ENCODE results near the gene WHAMM. TPM values are rescaled to one million over a fixed set of nuclear protein-coding genes. Genes with fewer than 3 reads are reported as not detected.

Gene WHAMM
- total and polyA plus RNA-seq, 2 of the 4 experiments (the other 2 are of a cell fraction): 1.4 to 4.1 TPM

DNA sequence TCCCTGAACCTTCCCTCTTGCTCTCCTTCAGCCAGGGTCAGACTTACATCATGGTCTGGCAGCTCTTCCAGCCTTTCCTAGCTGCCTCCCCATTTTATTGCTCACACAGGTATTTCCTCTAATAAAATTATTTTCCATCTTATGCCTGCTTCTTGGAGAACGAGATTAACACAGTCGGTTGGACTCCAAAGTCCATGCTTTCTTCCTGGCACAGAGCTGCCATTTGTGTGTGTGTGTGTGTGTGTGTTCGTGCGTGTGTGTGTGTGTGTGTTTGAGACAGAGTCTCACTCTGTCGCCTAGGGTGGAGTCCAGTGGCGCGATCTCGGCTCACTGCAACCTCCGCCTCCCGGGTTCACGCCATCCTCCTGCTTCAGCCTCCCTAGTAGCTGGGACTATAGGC lies 19.1 kb upstream of the WHAMM start:
- no peak for TF ChIP-seq FOS (IDR thresholded peaks at IDR 0.05; ENCODE audit: low read depth, low read length)
- TF ChIP-seq, protein P1, sequence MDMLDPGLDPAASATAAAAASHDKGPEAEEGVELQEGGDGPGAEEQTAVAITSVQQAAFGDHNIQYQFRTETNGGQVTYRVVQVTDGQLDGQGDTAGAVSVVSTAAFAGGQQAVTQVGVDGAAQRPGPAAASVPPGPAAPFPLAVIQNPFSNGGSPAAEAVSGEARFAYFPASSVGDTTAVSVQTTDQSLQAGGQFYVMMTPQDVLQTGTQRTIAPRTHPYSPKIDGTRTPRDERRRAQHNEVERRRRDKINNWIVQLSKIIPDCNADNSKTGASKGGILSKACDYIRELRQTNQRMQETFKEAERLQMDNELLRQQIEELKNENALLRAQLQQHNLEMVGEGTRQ (IDR thresholded peaks at IDR 0.05; ENCODE audit: low read depth, low read length): no peak
- no peak for TF ChIP-seq RCOR1 (IDR thresholded peaks at IDR 0.05; ENCODE audit: insufficient replicate concordance, low read length)
- TF ChIP-seq, protein P2, sequence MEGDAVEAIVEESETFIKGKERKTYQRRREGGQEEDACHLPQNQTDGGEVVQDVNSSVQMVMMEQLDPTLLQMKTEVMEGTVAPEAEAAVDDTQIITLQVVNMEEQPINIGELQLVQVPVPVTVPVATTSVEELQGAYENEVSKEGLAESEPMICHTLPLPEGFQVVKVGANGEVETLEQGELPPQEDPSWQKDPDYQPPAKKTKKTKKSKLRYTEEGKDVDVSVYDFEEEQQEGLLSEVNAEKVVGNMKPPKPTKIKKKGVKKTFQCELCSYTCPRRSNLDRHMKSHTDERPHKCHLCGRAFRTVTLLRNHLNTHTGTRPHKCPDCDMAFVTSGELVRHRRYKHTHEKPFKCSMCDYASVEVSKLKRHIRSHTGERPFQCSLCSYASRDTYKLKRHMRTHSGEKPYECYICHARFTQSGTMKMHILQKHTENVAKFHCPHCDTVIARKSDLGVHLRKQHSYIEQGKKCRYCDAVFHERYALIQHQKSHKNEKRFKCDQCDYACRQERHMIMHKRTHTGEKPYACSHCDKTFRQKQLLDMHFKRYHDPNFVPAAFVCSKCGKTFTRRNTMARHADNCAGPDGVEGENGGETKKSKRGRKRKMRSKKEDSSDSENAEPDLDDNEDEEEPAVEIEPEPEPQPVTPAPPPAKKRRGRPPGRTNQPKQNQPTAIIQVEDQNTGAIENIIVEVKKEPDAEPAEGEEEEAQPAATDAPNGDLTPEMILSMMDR (conservative IDR thresholded peaks at IDR 0.05; ENCODE audit: low read depth, low read length): no peak
- TF ChIP-seq MAFK (IDR thresholded peaks at IDR 0.05; ENCODE audit: low read depth, low read length): no peak
- TF ChIP-seq POLR2A (IDR thresholded peaks at IDR 0.05; ENCODE audit: low read depth, low read length): no peak
- TF ChIP-seq RAD21 (IDR thresholded peaks at IDR 0.05; ENCODE audit: low read length): no peak
- no peak for TF ChIP-seq MAZ (IDR thresholded peaks at IDR 0.05; ENCODE audit: borderline replicate concordance, low read depth, low read length)
- no peak for TF ChIP-seq MXI1 (IDR thresholded peaks at IDR 0.05; ENCODE audit: borderline replicate concordance, low read depth, low read length)
- TF ChIP-seq RFX5 (IDR thresholded peaks at IDR 0.05; ENCODE audit: low read depth, low read length): no peak
- no peak for TF ChIP-seq BHLHE40 (IDR thresholded peaks at IDR 0.05; ENCODE audit: low read depth, low read length)
- no peak for TF ChIP-seq SMC3 (IDR thresholded peaks at IDR 0.05; ENCODE audit: low read depth, low read length)
- TF ChIP-seq CEBPB (IDR thresholded peaks at IDR 0.05; ENCODE audit: low read depth, low read length): no peak
- ATAC-seq (ENCODE audit: low read depth) (no peak), DNase-seq (no peak)
- H2AK9ac ChIP-seq (replicated peaks; ENCODE audit: low read depth, low read length, poor library complexity): no peak overlapping the region
- no peak overlapping the region for H3K4me3 ChIP-seq (ENCODE audit: insufficient read depth, low read depth, low read length)
- no peak overlapping the region for H3K18ac ChIP-seq (ENCODE audit: low read depth, low read length)
- no peak overlapping the region for H4K5ac ChIP-seq (ENCODE audit: low read depth, low read length)
- no peak overlapping the region for H2BK120ac ChIP-seq (ENCODE audit: low read depth, low read length)
- no peak overlapping the region for H4K8ac ChIP-seq (ENCODE audit: low read depth in 2 of 2, low read length in 2 of 2)
- H3K14ac ChIP-seq (replicated peaks; ENCODE audit: low read depth, low read length): no peak overlapping the region
- WGBS, 2 experiments (ENCODE audit: extremely low coverage in 2 of 2, insufficient read length in 1 of 2): no CpG with 5 or more reads among the region's 11 CpGs
- no peak overlapping the region for H3K56ac ChIP-seq (ENCODE audit: extremely low read depth, insufficient read depth, low read length)
- no peak overlapping the region for H3K9ac ChIP-seq (ENCODE audit: low read depth, low read length)
- no peaks in the 10 kb centered on the region for H3K36me3 ChIP-seq (ENCODE audit: control insufficient read depth, insufficient read depth, low read length)
- dilution Hi-C loops (cut with HindIII; ENCODE audit: low sequenced_read_pairs, unreplicated experiment) (no loop called here), in situ Hi-C loops (cut with MboI; ENCODE audit: low sequenced_read_pairs) (no loop called here), intact Hi-C loops (cut with micrococcal nuclease) (no loop called here)
- H4K20me1 ChIP-seq (ENCODE audit: insufficient read depth, low read length): no peaks in the 10 kb centered on the region
- no peaks in the 10 kb centered on the region for H3K4me1 ChIP-seq (ENCODE audit: control insufficient read depth, insufficient read depth, low read length)
- no peak overlapping the region for H2BK20ac ChIP-seq (ENCODE audit: low read depth, low read length)
- H3K27me3 ChIP-seq (ENCODE audit: control insufficient read depth, insufficient read depth, low read length): no peaks in the 10 kb centered on the region
- no peaks in the 10 kb centered on the region for H3K79me1 ChIP-seq (ENCODE audit: low read depth in 1 of 2, low read length in 2 of 2)
- BruUV-seq (replicated peaks): no TSS peak
- no peaks in the 10 kb centered on the region for H3K9me3 ChIP-seq (ENCODE audit: control insufficient read depth, insufficient read depth, low read length)
- no peak overlapping the region for H4K91ac ChIP-seq (ENCODE audit: insufficient read depth, low read depth, low read length)
- no peak overlapping the region for H3K4me2 ChIP-seq (ENCODE audit: low read depth, low read length)
- H2AFZ ChIP-seq (replicated peaks; ENCODE audit: low read length, poor library complexity): no peak overlapping the region
- H3K27ac ChIP-seq (ENCODE audit: insufficient read depth, low read length): no peak overlapping the region
- no peak overlapping the region for H2BK5ac ChIP-seq (ENCODE audit: low read depth, low read length, poor library complexity, severe bottlenecking)
- POLR2A ChIA-PET (ENCODE audit: unreplicated experiment): no interaction called here
- CTCF ChIA-PET: no interaction called here
- H2BK15ac ChIP-seq (ENCODE audit: low read depth, low read length): no peak overlapping the region
- H3K9me1 ChIP-seq (ENCODE audit: insufficient read depth, low read length): no peaks in the 10 kb centered on the region
- H3K23ac ChIP-seq (ENCODE audit: low read depth, low read length): no peak overlapping the region
- no peak overlapping the region for H3K4ac ChIP-seq (ENCODE audit: low read depth, low read length)
- no peak overlapping the region for H2AK5ac ChIP-seq (ENCODE audit: low read depth, low read length)
